ENCODE results near the gene TMEM101. TPM values are rescaled to one million over a fixed set of nuclear protein-coding genes. Genes with fewer than 3 reads are reported as not detected.
"Not testable (repeated sequence)": the region's sequence is repeated elsewhere in the genome, so short reads cannot be mapped to it uniquely, and the experiment has no call there.

TMEM101 gene
- total RNA-seq, 1 experiment from 2014 or later, result 77.4 TPM

DNA sequence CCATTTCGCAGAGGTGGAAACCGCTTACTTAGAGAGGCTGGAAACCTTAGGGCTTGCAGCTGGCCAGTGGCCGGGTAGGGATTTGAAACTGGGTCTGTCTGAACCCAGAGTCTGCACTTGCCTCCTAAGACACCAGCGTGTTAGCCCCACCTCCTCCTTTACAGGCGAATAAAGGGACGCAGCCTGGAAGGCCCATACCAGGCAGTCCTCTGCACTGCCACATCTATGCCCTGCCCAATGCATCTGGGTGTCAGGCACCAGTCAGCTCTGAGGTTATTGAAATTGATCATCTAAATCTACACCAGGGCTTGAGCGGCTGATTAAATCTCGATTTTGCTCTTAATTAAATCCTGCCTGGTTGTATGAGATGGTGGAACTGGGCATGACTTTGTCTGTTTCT lies 30.2 kb downstream of the TMEM101 start:
- DNase-seq (ENCODE audit: low read depth in 1 of 2, low spot score in 2 of 2), result no peak
- Histone ChIP-seq H3K9me3 (replicated peaks) (no peaks in the 10 kb centered on the region), H3K36me3 (no peaks in the 10 kb centered on the region), H3K27ac (no peak overlapping the region), H3K4me1 (replicated peaks) (peaks cover 7% of the 10 kb centered on the region), H3K27me3 (replicated peaks) (peaks cover 49% of the 10 kb centered on the region), H3K4me3 (no peak overlapping the region)

DNA sequence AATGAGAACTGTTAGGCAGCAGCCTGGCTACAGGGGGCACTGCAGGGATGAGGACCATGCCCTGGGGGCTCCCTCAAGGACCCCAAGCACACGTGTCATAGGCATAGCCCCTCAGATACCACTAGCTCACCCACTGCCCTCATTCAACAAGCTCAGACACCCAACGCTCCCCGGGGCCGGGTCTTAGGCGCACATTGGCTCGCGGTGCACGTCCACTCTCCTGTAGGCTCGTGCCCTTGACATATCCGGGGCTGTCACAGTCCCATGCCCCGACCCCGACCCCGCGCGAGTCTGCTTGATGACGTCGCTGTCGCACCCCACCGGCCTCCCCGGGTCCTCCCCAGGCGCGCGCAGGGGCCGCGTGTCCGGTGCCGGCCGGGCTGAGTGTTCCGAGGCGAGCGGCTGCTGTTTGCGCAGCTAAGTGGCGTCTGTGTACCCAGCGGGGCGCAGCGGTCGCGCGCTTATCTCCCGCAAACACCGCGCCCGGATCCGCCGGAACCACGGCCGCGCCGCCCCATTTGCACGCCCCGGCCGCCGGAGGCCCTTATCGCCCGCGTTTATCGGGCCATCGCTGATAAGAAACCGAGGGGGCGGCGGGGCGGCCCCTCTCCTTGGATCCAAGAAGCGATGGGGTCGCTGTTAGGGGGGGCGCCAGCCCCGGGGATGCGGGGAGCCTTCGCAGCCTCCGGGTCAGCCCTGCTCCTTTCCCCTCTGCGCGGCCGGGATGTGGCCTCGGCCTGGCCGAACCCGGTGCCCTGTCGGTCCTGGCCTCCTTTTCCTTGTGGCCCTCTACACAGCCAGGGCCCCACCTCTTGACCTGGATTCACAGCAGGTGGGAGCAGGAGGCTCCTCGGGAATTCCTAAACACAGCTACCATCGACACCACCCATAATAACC lies 31.0 kb downstream of the TMEM101 start:
- H3K27me3 ChIP-seq (replicated peaks), result peaks cover 49% of the 10 kb centered on the region
- H3K27ac ChIP-seq, result no peak overlapping the region
- H3K4me3 ChIP-seq, result no peak overlapping the region
- no peaks in the 10 kb centered on the region for H3K9me3 ChIP-seq (replicated peaks)
- DNase-seq (ENCODE audit: low read depth in 1 of 2, low spot score in 2 of 2), result no peak
- H3K36me3 ChIP-seq, result no peaks in the 10 kb centered on the region
- peaks cover 7% of the 10 kb centered on the region for H3K4me1 ChIP-seq (replicated peaks)

DNA sequence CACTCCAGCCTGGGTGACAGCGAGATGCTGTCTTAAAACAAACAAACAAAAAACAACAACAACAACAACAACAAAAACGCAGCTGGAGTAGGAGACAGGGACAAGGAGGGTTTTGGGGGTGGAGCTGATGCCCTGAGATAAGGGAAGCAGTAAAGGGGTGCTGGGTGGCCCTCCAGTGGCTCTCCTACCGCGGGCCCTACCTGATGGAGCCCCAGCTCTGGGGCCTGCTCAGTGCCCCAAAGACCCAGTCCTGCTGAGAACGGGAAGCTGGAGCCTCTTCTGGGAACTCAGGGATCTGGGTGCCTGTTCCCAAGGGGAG lies 31.6 kb downstream of the TMEM101 start:
- Histone ChIP-seq H3K27ac (no peak overlapping the region), H3K27me3 (replicated peaks) (peaks cover 54% of the 10 kb centered on the region), H3K9me3 (replicated peaks) (no peaks in the 10 kb centered on the region), H3K4me3 (no peak overlapping the region), H3K36me3 (no peaks in the 10 kb centered on the region), H3K4me1 (replicated peaks) (peaks cover 7% of the 10 kb centered on the region)
- DNase-seq (ENCODE audit: low read depth in 1 of 2, low spot score in 2 of 2), result no peak

DNA sequence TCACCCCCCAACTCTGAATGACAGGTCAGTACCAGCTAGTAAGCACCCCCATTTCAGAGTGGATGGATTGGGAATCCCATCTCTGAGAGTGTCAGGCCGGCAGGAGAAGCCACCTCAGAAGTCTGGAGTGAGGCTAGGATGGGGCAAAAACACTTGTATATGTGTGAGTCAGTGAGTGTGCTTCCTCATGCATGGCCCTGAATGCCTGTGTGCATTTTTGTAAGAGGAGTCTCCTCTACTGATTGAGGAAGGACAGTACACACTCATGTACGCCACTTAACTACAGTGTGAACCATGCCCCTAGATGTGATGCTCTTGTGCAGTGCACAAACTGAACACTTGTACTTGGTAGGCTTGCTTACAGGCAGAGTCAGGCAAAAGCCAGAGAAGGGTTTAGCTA lies 32.6 kb downstream of the TMEM101 start:
- peaks cover 61% of the 10 kb centered on the region for H3K27me3 ChIP-seq (replicated peaks)
- no peak for DNase-seq (ENCODE audit: low read depth in 1 of 2, low spot score in 2 of 2)

DNA sequence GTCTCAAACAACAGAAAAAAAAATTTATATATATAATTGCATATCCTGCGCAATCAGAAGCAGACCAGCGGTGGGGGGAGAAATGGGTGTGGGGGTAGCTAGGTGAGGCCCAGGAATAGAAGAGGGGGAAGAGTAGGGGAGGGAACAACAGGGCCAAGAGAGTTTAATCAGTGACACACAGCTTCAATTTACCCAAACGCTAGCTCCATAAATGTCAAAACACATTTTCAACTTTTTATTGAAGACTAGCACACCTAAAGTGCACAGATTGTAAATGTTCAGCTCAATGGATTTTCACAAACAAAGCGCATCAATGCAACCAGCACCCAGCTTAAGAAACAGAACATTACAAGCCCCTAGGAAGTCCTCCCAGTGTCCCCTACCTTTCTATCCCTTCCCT lies 35.1 kb downstream of the TMEM101 start:
- Histone ChIP-seq H3K4me3 (no peak overlapping the region), H3K27me3 (replicated peaks) (peaks cover 55% of the 10 kb centered on the region), H3K36me3 (no peaks in the 10 kb centered on the region), H3K4me1 (replicated peaks) (peaks cover 7% of the 10 kb centered on the region), H3K9me3 (replicated peaks) (no peaks in the 10 kb centered on the region), H3K27ac (no peak overlapping the region)
- DNase-seq (ENCODE audit: low read depth in 1 of 2, low spot score in 2 of 2), result no peak

More for the DNA sequence above, 32.6 kb downstream of the TMEM101 start:
- H3K4me1 ChIP-seq (replicated peaks), result peaks cover 7% of the 10 kb centered on the region
- no peak overlapping the region for H3K4me3 ChIP-seq
- no peaks in the 10 kb centered on the region for H3K36me3 ChIP-seq
- H3K9me3 ChIP-seq (replicated peaks), result no peaks in the 10 kb centered on the region
- no peak overlapping the region for H3K27ac ChIP-seq

DNA sequence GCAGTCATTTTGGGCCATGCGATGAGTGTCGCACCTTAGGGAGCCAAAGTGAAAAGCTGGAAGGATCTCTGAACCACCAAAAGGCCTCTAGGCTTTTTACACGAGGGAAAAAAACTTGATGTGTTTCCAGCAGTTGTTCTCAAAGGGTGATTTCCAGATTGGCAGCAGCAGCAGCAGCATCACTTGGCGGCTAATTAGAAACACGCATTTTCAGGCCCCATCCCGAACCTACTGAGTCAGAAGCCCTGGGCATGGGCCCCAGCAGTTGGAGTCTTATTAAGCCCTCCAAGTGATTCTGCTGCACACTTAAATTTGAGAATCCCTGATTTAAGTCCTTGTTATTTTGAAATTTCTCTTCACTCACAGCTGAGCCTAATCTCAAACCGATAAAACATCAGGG lies 35.8 kb downstream of the TMEM101 start:
- Histone ChIP-seq H3K9me3 (replicated peaks) (no peaks in the 10 kb centered on the region), H3K27ac (no peak overlapping the region), H3K27me3 (replicated peaks) (peaks cover 55% of the 10 kb centered on the region), H3K36me3 (no peaks in the 10 kb centered on the region), H3K4me3 (no peak overlapping the region), H3K4me1 (replicated peaks) (peaks cover 6% of the 10 kb centered on the region)
- DNase-seq (ENCODE audit: low read depth in 1 of 2, low spot score in 2 of 2), result no peak

DNA sequence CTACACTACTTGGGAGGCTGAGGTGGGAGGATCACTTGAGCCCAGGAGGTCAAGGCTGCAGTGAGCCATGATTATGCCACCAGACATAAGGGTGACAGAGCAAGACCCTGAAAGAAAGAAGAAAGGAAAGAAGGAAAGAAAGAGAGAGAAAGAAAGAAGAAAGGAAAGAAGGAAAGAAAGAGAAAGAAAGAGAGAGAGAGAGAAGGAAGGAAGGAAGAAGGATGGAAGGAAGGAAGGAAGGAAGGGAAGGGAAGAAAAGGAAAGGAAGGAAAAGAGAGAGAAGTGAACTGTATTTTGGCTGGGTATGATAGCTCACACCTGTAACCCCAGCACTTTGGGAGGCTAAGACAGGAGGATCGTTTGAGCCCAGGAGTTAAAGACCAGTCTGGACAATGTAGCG lies 36.7 kb downstream of the TMEM101 start:
- Histone ChIP-seq H3K9me3 (replicated peaks) (no peaks in the 10 kb centered on the region), H3K36me3 (no peaks in the 10 kb centered on the region), H3K4me3 (no peak overlapping the region), H3K4me1 (replicated peaks) (no peaks in the 10 kb centered on the region), H3K27ac (no peak overlapping the region), H3K27me3 (replicated peaks) (peaks cover 53% of the 10 kb centered on the region)
- DNase-seq (ENCODE audit: low read depth in 1 of 2, low spot score in 2 of 2), result no peak

DNA sequence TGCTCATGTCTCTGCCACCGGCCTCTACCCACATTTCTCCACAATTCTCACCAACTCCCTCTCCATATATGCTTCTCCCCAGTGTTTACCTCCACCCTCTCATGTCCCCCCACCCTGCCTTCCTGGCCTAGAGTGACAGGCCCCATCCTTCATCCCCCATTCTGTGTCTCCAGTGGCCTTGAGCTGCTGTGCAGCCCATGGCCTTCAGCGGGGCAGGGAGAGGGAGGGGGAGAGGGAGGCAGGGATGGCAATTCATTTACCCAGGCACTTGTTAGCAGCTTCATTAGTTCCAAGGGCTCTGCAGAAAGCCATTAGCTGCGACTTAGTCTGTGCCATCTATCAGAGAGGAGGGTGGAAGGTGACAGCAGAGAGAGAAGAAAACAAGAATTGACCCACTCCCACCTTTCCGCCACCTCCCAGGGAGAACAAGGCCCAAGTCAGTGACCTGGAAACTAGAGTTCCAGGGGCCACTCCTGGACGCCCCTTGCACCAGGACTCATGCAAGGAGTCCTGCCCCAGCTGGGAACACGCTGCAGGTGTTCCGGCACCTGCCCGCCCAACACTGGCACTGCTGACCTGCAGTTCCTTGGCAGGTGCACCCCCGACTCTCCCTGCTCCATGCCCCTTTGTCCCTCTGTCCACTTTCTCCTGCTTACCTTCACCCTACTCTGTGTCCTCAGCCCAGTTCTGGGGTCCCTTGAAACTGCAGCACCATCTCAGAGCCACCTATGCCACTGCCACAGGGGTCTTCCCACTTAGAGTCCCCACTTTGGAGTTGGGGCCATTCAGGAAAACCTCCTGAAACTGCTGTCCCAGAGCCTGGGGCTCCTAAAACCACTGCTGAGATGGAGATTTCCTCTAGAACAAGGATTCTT lies 37.6 kb downstream of the TMEM101 start:
- H3K27me3 ChIP-seq (replicated peaks), result peaks cover 44% of the 10 kb centered on the region

DNA sequence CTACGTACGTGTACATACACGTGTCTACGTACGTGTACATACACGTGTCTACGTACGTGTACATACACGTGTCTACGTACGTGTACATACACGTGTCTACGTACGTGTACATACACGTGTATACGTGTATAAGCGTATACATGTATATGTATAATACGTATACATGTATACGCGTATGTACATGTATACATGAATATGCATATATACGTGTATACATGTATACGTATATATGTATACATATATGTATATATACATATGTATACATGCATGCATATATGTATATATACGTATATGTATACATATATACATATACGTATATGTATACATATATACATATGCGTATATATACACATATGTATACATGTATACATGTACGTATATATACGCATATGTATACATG lies 38.9 kb downstream of the TMEM101 start:
- H3K27ac ChIP-seq, result no peak overlapping the region
- no peaks in the 10 kb centered on the region for H3K36me3 ChIP-seq
- no peak for DNase-seq (ENCODE audit: low read depth in 1 of 2, low spot score in 2 of 2)

More for the DNA sequence above, 37.6 kb downstream of the TMEM101 start:
- H3K36me3 ChIP-seq, result no peaks in the 10 kb centered on the region
- DNase-seq (ENCODE audit: low read depth in 1 of 2, low spot score in 2 of 2), result no peak
- no peak overlapping the region for H3K4me3 ChIP-seq
- H3K4me1 ChIP-seq (replicated peaks), result no peaks in the 10 kb centered on the region
- H3K9me3 ChIP-seq (replicated peaks), result no peaks in the 10 kb centered on the region
- H3K27ac ChIP-seq, result no peak overlapping the region

DNA sequence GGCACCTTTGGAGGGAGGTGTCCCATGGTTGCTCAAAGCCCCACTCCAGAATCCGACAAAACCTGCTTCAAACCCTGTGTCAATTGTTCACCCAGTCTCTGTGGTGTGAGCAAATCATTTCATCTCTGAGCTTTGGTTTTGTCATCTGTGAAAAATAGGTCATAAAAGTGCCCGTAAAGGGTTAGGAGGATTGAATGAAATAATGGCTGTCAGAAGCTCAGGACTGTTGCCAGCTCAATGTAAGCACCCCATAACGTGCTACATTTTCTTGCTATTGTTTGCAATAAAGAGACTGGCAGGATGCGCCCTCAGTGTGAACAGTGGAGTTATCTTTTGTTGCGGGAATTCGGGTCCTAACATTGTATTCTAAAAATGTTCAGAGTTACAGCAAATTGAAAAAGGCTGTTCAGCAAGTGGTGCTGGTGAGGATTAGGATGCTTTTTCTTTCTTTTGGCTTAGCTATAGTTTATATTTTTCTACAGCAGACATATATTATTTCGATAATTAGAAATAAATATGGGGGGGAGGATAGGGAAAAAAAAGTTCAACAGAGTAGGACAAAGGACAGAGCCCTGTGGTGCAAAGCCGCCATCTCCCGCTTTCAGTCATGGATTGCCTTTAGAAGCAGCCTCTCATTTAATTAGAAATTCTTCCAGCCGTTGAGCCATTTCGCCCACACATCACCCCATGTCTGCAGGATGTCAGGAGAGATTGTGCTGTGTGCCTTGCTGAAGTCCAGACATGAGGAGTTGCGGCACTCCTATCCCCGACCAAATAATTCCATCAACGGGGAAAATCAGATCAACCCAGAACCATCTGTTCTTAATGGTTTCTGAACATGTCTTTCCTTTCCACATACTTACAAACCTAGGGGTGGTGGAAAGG lies 40.1 kb downstream of the TMEM101 start:
- no peak overlapping the region for H3K27ac ChIP-seq
- no peaks in the 10 kb centered on the region for H3K9me3 ChIP-seq (replicated peaks)
- no peak overlapping the region for H3K4me3 ChIP-seq
- no peaks in the 10 kb centered on the region for H3K4me1 ChIP-seq (replicated peaks)
- no peak for DNase-seq (ENCODE audit: low read depth in 1 of 2, low spot score in 2 of 2)
- no peaks in the 10 kb centered on the region for H3K36me3 ChIP-seq
- H3K27me3 ChIP-seq (replicated peaks), result peaks cover 32% of the 10 kb centered on the region

More for the DNA sequence above, 38.9 kb downstream of the TMEM101 start:
- Histone ChIP-seq H3K4me3 (no peak overlapping the region), H3K27me3 (replicated peaks) (peaks cover 32% of the 10 kb centered on the region), H3K4me1 (replicated peaks) (no peaks in the 10 kb centered on the region), H3K9me3 (replicated peaks) (no peaks in the 10 kb centered on the region)

DNA sequence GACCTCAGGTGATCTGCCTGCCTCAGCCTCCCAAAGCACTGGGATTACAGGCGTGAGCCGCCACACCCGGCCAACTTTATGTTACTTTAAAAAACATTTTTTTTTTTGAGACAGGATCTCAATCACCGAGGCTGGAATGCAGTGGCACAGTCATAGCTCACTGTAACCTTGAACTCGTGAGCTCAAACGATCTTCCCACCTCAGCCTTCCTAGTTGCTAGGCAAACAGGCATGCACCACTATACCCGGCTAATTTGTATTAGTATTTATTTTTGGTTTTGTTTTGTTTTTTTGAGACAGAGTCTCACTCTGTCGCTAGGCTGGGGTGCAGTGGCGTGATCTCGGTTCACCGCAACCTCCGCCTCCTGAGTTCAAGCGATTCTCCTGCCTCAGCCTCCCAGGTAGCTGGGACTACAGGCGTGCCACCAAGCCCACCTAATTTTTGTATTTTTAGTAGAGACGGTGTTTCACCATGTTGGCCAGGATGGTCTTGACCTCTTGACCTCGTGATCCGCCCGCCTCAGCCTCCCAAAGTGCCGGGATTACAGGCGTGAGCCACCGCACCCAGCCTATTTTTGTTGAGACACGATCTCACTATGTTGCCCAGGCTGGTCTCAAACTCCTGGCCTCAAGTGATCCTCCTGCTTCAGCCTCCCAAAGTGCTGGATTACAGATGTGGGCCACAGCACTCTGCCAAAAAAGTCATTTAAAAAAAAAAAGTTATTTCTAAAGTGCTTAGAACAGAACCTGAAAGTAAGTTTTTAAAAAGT lies 42.1 kb downstream of the TMEM101 start:
- H3K4me3 ChIP-seq, H3K27ac ChIP-seq: not testable (repeated sequence)

DNA sequence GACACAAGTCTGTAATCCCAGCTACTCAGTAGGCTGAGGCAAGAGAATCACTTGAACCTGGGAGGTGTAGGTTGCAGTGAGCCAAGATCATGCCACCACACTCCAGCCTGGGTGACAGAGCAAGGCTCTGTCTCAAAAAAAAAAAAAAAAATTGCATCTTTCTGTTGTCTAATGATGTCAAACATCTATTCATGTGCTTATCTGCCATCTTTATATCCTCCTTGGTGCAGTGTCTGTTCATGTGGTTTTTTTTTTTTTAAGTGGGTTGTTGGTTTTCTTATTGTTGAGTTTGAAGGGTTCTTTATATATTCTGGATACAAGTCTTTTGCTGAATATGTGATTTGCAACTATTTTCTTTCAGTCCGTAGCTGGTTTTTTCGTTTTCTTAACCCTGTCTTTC lies 43.3 kb downstream of the TMEM101 start:
- H3K4me1 ChIP-seq (replicated peaks), result peaks cover 23% of the 10 kb centered on the region
- H3K27me3 ChIP-seq (replicated peaks), result peaks cover 21% of the 10 kb centered on the region
- H3K27ac ChIP-seq; H3K9me3 ChIP-seq (replicated peaks); H3K36me3 ChIP-seq; DNase-seq (ENCODE audit: low read depth in 1 of 2, low spot score in 2 of 2); H3K4me3 ChIP-seq: not testable (repeated sequence)

More for the DNA sequence above, 42.1 kb downstream of the TMEM101 start:
- peaks cover 22% of the 10 kb centered on the region for H3K27me3 ChIP-seq (replicated peaks)
- H3K36me3 ChIP-seq; H3K9me3 ChIP-seq (replicated peaks); DNase-seq (ENCODE audit: low read depth in 1 of 2, low spot score in 2 of 2): not testable (repeated sequence)
- H3K4me1 ChIP-seq (replicated peaks), result peaks cover 11% of the 10 kb centered on the region

DNA sequence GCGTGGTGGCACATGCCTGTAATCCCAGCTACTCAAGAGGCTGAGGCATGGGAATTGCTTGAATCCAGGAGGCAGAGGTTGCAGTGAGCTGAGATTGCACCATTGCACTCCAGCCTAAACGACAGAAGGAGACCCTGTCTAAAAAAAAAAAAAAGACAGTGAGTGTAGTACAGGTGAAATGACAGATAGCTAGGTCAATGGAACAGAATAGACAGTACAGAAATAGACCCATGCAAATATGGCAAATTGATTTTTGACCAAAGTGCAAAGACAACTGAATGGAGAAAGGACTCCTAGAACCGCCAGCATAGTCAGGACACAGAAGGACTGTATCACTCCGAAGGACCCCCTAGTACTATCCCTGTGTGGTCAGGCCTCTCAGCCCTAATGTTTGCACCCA lies 44.4 kb downstream of the TMEM101 start:
- H3K4me1 ChIP-seq (replicated peaks), result peaks cover 30% of the 10 kb centered on the region
- no peak overlapping the region for H3K4me3 ChIP-seq
- no peak overlapping the region for H3K27ac ChIP-seq
- peaks cover 21% of the 10 kb centered on the region for H3K27me3 ChIP-seq (replicated peaks)
- H3K9me3 ChIP-seq (replicated peaks), result no peaks in the 10 kb centered on the region
- no peak for DNase-seq (ENCODE audit: low read depth in 1 of 2, low spot score in 2 of 2)
- H3K36me3 ChIP-seq, result no peaks in the 10 kb centered on the region
